A673 (cell line): ENCODE measurements around the gene GMCL2.

Experiments used
- EZH2 ChIP-seq: fragments of 200-600 bp; sonication (generic); IDR thresholded peaks from 2 replicates; pipeline ENCODE4 v1.6.1; 2017; ENCODE audit warnings: borderline replicate concordance, low read depth, mild to moderate bottlenecking, mixed read lengths, antibody characterized with exemption, low read length; ENCODE audit not compliant: poor library complexity, severe bottlenecking
- TF ChIP-seq, protein P1 (sequence below): fragments of 300-800, 200-600 bp; sonication (generic); conservative IDR thresholded peaks from 2 replicates; pipeline ENCODE4 v1.5.1; 2017; ENCODE audit warnings: low read depth, mild to moderate bottlenecking, antibody characterized with exemption, low read length, moderate library complexity, mixed read lengths

GRCh38 chr5:178199581-178200434 is 12.6 kb upstream of the GMCL2 start:
- TF ChIP-seq, protein P1, sequence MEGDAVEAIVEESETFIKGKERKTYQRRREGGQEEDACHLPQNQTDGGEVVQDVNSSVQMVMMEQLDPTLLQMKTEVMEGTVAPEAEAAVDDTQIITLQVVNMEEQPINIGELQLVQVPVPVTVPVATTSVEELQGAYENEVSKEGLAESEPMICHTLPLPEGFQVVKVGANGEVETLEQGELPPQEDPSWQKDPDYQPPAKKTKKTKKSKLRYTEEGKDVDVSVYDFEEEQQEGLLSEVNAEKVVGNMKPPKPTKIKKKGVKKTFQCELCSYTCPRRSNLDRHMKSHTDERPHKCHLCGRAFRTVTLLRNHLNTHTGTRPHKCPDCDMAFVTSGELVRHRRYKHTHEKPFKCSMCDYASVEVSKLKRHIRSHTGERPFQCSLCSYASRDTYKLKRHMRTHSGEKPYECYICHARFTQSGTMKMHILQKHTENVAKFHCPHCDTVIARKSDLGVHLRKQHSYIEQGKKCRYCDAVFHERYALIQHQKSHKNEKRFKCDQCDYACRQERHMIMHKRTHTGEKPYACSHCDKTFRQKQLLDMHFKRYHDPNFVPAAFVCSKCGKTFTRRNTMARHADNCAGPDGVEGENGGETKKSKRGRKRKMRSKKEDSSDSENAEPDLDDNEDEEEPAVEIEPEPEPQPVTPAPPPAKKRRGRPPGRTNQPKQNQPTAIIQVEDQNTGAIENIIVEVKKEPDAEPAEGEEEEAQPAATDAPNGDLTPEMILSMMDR = no peak
- no peak for TF ChIP-seq EZH2
